Duodenal mucosa (tissue), 2 donors: ENCODE data around the gene DOC2A.

Experiments used
- H3K27ac ChIP-seq: one replicate; pipeline ENCODE4 v1.7.0; 2013; ENCODE audit warnings: low read depth, low read length
- H3K27me3 ChIP-seq, 2 donors: one replicate each; pipeline ENCODE4 v1.7.0; 2013; ENCODE audit warnings: low read length in 2 of 2, control low read depth in 1 of 2; ENCODE audit not compliant: insufficient read depth in 2 of 2, control insufficient read depth in 1 of 2
- H3K36me3 ChIP-seq, 2 donors: one replicate each; pipeline ENCODE4 v1.7.0; 2013; ENCODE audit warnings: low read length in 2 of 2, control low read depth in 1 of 2; ENCODE audit not compliant: insufficient read depth in 2 of 2, control insufficient read depth in 1 of 2
- H3K4me1 ChIP-seq, 2 donors: one replicate each; pipeline ENCODE4 v1.7.0; 2013; ENCODE audit warnings: low read length in 2 of 2, control low read depth in 1 of 2; ENCODE audit not compliant: insufficient read depth in 2 of 2, control insufficient read depth in 1 of 2
- H3K4me3 ChIP-seq, 2 donors: one replicate each; pipeline ENCODE4 v1.7.0; 2013; ENCODE audit warnings: low read length in 2 of 2, low read depth in 1 of 2
- H3K9ac ChIP-seq, 2 donors: one replicate each; pipeline ENCODE4 v1.7.0; 2013; ENCODE audit warnings: low read length in 2 of 2, low read depth in 1 of 2
- H3K9me3 ChIP-seq, 2 donors: one replicate each; pipeline ENCODE4 v1.7.0; 2013; ENCODE audit warnings: low read length in 2 of 2, control low read depth in 1 of 2; ENCODE audit not compliant: control insufficient read depth in 1 of 2

The DOC2A gene

GRCh38 chr16:29995911-29996765, 14.7 kb downstream of the DOC2A start, which contains the start of gene INO80E:
INO80E (plus strand) TSS chr16:29996241; CDS start chr16:29996311, 70 bp downstream.
- peak within 1 kb of the TSS; percentile 97 for H3K27ac ChIP-seq
- H3K9ac ChIP-seq: peak within 1 kb of the TSS; percentile 82 to 95
- H3K4me3 ChIP-seq: peak within 1 kb of the TSS; percentile 97
- no peaks in the 10 kb centered on the region for H3K9me3 ChIP-seq
- peaks cover 22% of the 10 kb centered on the region in 2 donors for H3K4me1 ChIP-seq
- H3K27me3 ChIP-seq: no peaks in the 10 kb centered on the region
- H3K36me3 ChIP-seq: peaks cover 6 to 47% of the 10 kb centered on the region in 2 donors

GRCh38 chr16:29995324-29995910, 15.4 kb downstream of the DOC2A start, which contains the start of gene HIRIP3:
HIRIP3 (minus strand) TSS chr16:29995617; CDS start chr16:29995605, 12 bp downstream.
- H3K4me1 ChIP-seq: peaks cover 22% of the 10 kb centered on the region in 2 donors
- H3K9me3 ChIP-seq: no peaks in the 10 kb centered on the region
- no peaks in the 10 kb centered on the region for H3K27me3 ChIP-seq
- peak within 1 kb of the TSS; percentile 97 for H3K4me3 ChIP-seq
- peaks cover 9 to 47% of the 10 kb centered on the region in 2 donors for H3K36me3 ChIP-seq
- H3K9ac ChIP-seq: peak within 1 kb of the TSS; percentile 82 to 95
- peak within 1 kb of the TSS; percentile 97 for H3K27ac ChIP-seq

- Histone ChIP-seq H3K27me3 (no peaks in the 10 kb centered on the region), H3K9me3 (no peaks in the 10 kb centered on the region), H3K27ac (peak overlapping the region; percentile 97), H3K4me3 (peak overlapping the region; percentile 97), H3K4me1 (peaks cover 22% of the 10 kb centered on the region in 2 donors), H3K9ac (peak overlapping the region; percentile 50 to 95), H3K36me3 (peaks cover 12 to 45% of the 10 kb centered on the region in 2 donors)
Observed at GRCh38 chr16:29994600-29995323, 16.1 kb downstream of the DOC2A start.

DNA sequence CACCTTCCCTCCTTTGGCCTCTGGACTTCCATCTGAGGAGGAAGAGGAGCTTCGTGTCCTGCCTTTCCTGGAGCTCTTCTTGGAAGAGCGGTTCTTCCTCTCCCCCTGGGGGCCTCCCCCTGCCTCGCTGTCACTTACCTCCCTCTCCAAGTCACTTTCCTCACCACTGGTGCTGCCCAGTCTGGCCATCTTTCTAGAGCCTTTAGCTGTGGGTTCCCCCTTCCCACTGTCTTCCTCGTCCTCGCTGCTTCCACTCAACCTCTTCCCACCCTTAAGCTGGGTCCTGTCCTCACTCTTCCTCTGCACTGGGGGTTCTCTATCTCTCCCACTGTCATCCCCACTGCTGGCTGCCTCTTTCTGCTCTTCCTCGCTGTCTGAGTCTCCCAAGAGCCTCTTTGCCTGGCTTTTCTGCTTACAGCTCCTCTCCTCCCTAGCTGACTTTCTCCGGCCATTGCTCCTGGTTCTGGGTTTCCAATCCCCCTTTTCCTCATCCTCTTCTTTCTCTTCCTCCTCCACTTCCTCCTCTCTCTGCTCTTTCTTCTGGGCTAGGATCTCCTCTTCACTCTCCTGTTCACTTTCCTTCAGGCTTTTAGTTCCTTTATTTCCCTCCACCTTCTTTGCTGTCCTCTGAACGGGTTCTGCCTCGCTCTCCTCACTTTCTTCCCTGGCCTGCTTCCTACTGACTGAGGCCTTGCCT, 16.8 kb downstream of the DOC2A start:
- Histone ChIP-seq H3K27me3 (no peaks in the 10 kb centered on the region), H3K4me3 (peak overlapping the region; percentile 97), H3K27ac (no peak overlapping the region), H3K9ac (no peak overlapping the region), H3K36me3 (peaks cover 17 to 46% of the 10 kb centered on the region in 2 donors), H3K9me3 (no peaks in the 10 kb centered on the region), H3K4me1 (peaks cover 22% of the 10 kb centered on the region in 2 donors)

GRCh38 chr16:29993191-29993902, 17.5 kb downstream of the DOC2A start:
- H3K4me3 ChIP-seq: no peak overlapping the region
- H3K27ac ChIP-seq: no peak overlapping the region
- peaks cover 22% of the 10 kb centered on the region in 2 donors for H3K4me1 ChIP-seq
- no peaks in the 10 kb centered on the region for H3K27me3 ChIP-seq
- peaks cover 24 to 52% of the 10 kb centered on the region in 2 donors for H3K36me3 ChIP-seq
- H3K9me3 ChIP-seq: no peaks in the 10 kb centered on the region
- no peak overlapping the region for H3K9ac ChIP-seq

DNA sequence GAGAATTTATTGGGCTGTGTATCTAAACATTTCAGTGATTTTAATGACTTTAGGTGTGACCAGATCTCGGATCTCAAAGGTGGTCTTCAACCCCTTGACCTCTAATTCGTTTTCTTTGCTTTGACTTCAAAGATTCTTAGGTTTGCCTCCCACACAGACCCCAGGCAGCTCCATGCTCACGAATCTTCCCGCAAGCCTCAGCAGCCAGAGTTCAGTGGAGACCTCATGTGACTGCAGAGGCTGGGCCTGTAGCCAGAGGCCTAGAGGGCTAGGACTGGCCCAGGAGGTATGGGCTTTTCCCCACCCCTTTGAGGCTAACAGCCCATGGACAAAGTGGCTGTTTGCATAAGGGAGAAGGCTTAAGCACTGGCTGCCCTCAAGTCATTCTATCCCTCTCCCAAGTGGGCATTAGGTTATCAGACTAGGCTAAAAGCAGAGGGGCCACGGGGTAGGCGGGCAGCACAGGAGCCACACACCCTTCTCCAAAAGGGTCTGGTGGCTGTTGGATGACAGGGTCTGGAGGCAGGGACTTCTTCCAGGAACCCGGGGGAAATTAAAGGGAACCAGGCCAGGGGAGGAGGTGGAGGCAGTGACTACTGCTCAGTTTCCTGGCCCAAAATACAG, 18.4 kb downstream of the DOC2A start:
- Histone ChIP-seq H3K4me3 (no peak overlapping the region), H3K27ac (no peak overlapping the region), H3K9me3 (no peaks in the 10 kb centered on the region), H3K9ac (no peak overlapping the region), H3K27me3 (no peaks in the 10 kb centered on the region), H3K4me1 (peaks cover 22% of the 10 kb centered on the region in 2 donors), H3K36me3 (peaks cover 30 to 56% of the 10 kb centered on the region in 2 donors)

DNA sequence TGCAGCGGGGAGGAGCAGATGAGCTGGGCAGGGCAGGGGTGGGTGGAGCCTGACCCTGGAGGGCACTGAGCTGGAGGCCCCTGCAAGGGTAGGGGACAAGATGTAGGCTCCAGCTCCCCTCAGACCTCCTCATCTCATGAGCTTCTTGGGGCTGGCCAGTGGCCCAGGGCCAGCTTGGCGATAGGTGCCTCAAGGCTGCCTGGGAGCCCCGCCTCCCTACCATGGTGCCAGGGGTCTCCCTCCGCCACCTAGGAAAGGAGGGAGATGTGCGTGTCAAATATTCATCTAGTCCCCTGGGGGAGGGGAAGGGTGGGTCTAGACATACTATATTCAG, 19.3 kb downstream of the DOC2A start:
- Histone ChIP-seq H3K9ac (no peak overlapping the region), H3K4me3 (no peak overlapping the region), H3K9me3 (no peaks in the 10 kb centered on the region), H3K36me3 (peaks cover 34 to 60% of the 10 kb centered on the region in 2 donors), H3K27me3 (no peaks in the 10 kb centered on the region), H3K27ac (no peak overlapping the region), H3K4me1 (peaks cover 15 to 16% of the 10 kb centered on the region in 2 donors)

- no peak overlapping the region for H3K4me3 ChIP-seq
- H3K27me3 ChIP-seq: no peaks in the 10 kb centered on the region
- H3K36me3 ChIP-seq: peaks cover 39 to 65% of the 10 kb centered on the region in 2 donors
- peaks cover 12 to 16% of the 10 kb centered on the region in 2 donors for H3K4me1 ChIP-seq
- no peak overlapping the region for H3K27ac ChIP-seq
- no peak overlapping the region for H3K9ac ChIP-seq
- H3K9me3 ChIP-seq: no peaks in the 10 kb centered on the region
Observed at GRCh38 chr16:29990883-29991570, 19.8 kb downstream of the DOC2A start.
